IPS DF 4.7 (cell line): Measurements from ENCODE around the gene PRKCG.
"Not testable (repeated sequence)": the region's sequence is repeated elsewhere in the genome, so short reads cannot be mapped to it uniquely, and the experiment has no call there.

Experiments
- DNase-seq: peaks from one replicate; pipeline ENCODE4 v3.0.0-alpha.2; 2013; ENCODE audit warnings: low spot score; ENCODE audit errors: extremely low read depth

The PRKCG gene

DNA sequence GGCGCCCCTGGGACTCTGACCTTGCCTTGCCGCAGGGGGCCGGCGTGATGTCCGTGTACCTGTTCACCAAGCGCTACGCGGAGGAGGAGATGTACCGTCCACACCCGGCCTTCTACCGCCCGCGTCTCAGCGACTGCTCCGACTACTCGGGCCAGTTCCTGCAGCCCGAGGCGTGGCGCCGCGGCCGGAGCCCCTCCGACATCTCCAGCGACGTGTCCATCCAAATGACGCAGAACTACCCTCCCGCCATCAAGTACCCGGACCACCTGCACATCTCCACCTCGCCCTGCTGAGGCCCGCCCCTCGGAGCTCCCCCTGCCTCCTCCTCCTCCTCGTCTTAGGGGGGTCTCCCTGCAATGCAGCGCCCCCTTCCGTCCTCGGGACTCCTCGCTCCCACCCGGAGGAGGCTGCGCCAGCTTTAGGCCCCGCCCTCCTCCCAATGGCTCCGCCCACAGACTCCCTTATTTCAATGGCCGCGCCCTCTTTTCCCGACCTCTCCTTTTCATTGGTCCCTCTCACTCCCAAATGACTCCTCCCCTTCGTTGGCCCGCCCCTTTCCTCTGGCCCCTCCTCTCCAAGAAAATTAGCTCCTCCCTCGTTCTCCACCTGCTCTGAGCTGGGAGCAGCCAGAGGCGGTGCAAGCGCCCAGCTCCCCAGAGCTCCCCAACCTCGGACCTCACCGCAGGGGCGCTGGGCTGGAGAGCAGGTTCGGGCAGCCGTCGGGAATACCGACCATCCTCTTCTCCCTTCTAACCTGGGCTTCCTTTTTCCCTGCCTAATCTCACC lies 60.2 kb downstream of the PRKCG start:
- no peak for DNase-seq

DNA sequence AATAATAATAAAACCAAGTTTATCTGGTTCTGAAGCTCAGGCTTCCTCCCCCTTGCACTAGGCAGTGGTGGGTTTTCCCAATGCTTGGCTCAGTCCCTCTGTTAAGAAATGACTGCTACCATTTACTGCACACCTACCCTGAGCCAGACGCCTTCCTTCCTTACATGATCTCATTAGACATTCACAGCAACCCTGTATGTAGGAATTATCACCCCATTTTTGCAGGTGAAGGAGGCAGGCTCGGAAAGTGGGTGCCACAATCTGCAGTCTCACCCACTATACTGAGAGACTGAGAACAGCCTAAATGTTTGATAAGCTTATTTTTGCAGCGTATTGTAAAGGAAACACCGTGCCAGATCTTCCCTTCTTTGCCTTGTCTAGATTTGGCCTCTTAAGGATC lies 62.4 kb downstream of the PRKCG start:
- no peak for DNase-seq

DNA sequence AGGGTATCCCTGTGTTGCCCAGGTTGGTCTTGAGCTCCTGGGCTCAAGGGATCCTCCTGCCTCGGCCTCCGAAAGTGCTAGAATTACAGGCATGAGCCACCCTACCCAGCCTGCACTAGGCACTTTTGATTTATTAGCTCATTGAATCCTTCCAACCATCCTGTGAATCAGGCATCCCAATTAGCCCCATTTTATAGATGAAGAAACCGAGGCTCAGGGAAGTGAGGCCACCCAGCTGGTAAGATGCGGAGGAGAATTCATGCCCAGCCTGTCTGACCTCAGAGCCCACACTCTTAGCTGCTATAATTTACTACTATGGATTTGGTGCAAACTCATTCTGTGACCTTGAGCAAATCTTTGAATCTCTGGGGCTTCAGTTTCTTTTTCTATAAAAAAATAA lies 62.9 kb downstream of the PRKCG start:
- no peak for DNase-seq

DNA sequence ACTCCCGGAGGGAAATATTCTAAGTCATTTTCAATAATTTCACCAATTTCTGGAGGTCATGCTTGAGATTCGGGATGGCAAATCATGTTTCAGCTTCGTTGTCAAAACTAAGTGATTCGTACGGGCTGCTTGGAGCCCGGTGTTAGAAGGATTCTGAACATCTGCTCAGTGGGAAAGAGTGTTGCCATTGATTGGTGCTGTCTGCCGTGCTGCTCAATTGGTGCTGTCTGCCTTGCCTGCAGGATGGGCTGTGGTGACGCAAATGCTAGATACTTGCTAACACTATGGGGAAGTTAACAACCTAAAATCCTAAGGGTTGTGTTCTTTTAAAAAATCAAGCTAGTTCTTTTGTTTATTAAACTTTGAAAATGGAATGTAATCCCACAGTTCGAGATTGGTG lies 63.4 kb downstream of the PRKCG start:
- DNase-seq: no peak

DNA sequence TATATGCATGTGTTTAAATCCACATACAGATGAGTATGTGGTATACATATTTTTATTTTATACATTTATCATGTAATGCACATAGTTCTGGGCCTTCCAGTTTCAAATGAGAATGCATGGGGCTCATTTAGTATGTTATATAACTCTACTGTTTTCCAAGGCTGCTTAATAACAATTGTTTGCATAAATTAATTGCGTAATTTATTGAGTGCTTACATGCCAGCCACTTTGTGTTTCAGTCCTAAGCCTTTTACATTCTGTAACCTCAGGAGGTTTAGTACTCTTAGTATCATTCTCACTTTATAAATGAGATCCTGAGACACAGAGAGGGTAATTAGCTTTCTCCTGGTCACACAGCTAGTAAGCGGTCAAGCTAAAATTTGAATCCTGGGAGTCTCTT lies 64.0 kb downstream of the PRKCG start:
- DNase-seq: no peak

DNA sequence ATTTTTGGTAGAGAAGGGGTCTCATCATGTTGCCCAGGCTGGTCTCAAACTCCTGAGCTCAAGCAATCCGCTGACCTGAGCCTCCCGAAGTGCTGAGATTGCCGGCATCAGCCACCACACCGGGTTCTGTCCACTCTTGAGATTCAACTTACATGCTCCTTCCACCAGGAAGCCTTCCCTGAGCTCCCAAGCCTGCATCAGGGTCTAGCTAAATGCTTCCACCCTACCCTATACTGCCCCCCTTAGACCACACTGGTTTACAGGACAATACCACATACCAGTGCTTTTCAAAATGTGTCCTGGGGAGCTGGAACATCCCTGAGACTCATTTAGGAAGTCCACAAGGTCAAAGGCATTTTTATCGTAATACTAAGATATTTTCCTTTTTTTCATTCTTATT lies 65.6 kb downstream of the PRKCG start:
- no peak for DNase-seq

DNA sequence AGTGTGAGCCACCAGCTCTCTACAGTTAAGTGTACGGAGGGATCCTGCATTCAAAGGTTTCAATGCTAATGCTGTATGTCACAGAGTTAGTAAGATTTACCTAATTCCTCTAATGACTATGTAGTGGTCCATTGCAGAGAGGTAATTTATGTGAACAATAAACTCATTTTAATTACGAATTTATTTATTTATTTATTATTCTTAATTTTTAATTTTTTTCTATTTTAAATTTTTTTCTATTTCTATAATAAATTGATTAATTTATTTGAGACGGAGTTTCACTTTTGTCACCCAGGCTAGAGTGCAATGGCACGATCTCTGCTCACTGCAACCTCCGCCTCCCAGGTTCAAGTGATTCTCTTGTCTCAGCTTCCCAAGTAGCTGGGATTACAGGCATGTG lies 66.6 kb downstream of the PRKCG start:
- not testable (repeated sequence) for DNase-seq

DNA sequence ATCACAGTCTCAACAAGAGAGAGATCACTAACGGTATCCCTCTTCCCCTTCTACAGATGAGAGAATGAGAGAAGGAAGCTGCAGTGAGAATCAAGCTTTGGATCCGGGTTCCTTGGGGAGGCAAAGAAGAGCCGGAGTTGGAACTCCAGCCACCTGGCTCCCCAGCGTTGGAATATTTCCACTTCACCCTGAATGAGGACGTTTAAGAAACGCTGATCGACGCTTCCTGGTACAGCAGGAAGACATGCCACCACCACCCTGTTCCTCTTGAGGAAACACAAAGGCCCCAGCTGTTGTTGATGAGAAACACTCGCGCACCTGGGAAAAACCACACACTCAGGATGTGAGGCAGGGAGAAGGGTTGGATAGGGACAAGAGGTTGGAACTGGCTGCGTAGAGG lies 69.4 kb downstream of the PRKCG start:
- DNase-seq: no peak

DNA sequence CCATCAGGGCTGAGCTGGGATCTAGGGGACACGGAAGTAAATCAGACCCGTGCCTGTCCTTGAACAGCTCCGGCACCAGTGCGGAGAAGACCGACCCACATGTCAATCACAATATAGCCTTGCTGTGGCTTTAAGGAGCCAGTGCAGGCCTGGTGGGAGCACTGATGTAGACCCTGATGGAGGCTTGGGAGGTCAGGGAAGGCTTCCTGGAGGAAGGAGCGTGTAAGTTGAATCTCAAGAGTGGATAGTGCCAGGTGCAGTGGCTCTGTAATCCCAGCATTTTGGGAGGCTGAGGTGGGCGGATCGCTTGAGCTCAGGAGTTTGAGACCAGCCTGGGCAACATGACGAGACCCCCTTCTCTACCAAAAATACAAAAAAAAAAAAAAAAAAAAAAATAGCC lies 70.0 kb downstream of the PRKCG start:
- DNase-seq: no peak

DNA sequence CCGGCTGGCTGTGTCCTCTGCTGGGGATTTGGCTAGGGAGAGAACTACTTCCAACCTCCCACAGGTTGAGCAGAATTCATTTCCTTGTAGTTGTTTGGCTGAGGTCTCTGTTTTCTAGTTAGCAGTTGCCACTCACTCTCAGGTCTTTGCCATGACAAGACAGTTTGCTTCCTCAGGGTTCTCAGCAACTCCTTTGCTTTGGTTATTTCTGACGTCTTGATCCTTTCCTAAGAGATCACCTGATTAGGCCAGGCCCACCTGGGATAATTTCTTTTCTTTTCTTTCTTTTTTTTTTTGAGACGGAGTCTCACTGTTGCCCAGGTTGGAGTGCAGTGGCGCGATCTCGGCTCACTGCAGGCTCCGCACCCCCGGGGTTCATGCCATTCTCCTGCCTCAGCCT lies 71.4 kb downstream of the PRKCG start:
- no peak for DNase-seq
